ENCODE measurements around the gene KLHL3.

DNA sequence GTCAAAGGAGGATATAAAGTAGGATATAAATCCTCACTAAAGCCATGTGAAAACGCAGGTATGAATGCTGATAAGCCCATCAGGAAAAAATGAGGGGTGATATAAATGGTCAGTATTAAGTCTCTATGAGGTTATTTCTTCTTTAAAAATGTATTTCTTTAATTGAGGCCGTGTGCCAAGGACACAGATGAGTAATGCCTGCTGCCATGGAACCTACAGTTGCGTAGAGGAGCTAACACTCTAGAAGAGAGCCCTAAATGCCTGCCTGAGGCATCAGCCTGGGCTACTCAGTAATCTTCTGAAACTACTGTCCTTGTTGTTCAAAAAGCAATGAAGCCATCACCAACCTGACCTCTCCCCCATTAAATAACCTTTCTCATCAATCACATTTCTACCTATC, 84.9 kb downstream of the KLHL3 start:
- TF ChIP-seq CTCF (IDR thresholded peaks at IDR 0.05; ENCODE audit: insufficient read depth, low read depth, low read length) (no peak), EZH2 (IDR thresholded peaks at IDR 0.05; ENCODE audit: insufficient read depth, low read length) (no peak)

Data from astrocyte (in vitro differentiated cells and primary cell).